Activated naive CD4-positive, alpha-beta T cell treated with anti-CD3 and anti-CD28 coated beads, Interleukin-2, amount 50 U/mL, for 16 hours (primary cell): Measurements from ENCODE around the gene HNRNPA1L2.
"Not testable (repeated sequence)": the region's sequence is repeated elsewhere in the genome, so short reads cannot be mapped to it uniquely, and the experiment has no call there.

Source experiments
- DNase-seq: peaks from one replicate; pipeline ENCODE4 v3.0.0-alpha.2; 2020

The HNRNPA1L2 gene

DNA sequence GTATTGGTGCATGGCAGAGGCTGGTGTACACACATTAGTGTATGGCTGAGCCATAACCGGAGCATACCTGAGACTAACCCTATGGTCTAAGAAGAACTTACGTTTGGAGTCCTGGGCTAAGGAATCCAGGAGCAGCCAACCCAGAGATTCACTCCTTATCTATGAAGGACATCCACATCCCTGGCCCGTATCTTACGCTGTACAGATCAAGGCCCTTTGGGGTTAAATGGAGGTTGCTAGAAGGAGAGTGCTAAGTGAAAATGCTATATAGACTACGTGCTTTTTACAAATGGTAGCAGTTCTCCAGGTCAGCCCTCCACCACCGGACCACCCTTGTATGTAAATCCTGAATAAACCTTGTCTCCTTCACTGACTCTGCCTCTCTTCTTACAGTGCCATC lies 8.5 kb downstream of the HNRNPA1L2 start:
- no peak for DNase-seq

DNA sequence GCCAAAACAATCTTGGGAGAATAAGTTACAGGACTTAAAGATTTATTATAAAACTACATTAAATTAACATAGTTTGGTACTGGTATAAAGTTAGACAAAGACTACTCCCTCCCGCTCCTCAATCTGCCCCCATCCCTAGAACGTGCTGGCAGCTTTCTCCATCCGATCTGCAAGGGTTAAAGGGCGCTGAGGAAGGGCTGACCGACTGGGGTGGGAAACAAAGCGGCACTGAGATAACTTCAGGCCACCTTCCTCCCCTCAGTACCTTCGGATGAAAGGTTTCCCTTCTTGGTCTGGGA lies 9.6 kb downstream of the HNRNPA1L2 start:
- DNase-seq: no peak

DNA sequence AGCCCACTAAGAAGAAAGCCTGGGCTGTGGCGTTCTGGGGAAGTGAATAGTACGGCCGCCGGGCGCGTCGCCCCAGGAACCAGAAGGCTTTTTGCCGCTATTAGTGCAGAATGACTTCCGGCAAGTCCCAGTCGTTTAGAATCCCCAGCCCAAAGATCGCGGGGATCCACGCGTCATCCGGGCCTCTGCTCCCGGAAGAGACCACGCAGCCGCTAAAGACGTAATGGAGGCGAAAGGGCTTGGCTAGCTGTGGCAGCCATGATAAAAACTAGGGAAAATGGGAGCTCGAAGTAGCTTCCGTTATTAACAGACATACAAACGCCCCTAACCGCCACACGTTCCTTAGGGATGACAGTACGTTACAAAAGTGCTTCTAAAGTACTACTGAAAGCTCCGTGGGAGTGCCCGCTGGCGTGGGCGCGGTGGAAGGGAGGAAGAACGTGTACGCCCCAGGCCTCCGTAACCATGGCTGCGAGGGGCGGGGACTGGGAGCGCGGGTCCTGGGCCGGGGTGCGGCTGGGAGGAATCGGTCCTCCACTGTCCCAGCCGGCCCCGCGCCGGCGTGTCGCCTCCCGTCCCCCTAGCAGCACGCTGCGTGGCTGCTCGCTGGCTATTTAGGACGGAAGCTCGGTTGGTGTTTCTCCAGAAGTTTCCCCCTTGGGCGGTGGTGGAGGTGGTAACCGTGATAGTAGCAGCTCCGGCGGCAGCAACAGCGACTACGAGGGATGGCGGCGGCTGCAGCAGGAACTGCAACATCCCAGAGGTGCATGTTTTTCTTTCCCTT lies 10.2 kb downstream of the HNRNPA1L2 start, which contains the start of gene SUGT1:
Gene SUGT1, plus strand, starts transcription at position 641 of the 784 bp plus-strand sequence. Its CDS starts 85 bp downstream, at position 726.
- peak; percentile 96 for DNase-seq

DNA sequence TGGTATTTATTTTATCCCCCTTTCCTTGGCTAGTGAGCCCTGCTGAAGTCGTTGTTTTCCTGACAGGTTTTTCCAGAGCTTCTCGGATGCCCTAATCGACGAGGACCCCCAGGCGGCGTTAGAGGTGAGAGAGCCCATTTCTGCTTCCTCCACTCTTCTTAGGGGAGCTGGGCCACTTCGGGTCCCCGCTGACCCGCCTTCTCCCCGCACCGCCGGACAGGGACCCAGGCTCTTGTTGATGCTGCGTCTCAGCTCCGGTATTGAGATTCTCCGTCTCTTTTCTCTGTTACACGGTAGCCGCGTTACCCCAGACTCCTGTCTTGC lies 10.7 kb downstream of the HNRNPA1L2 start:
- no peak for DNase-seq

DNA sequence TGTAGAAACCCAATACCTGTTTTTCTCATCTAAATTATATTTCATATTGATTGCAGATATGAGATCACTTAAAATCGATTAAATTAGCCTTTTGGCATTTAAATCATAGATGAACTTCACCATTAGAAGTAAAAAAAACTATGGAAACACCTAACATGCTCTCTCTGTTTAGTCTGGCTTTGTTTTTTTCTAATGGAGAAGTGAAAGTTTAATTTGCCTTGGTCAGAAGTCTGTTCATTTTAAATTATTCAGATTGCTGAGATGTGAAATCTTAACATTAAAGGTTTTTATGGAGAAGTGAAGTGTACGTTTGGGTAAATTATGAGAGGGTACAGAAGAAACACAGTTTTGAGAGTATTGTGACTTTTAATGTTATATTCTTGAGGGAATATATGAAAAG lies 17.1 kb downstream of the HNRNPA1L2 start:
- no peak for DNase-seq

DNA sequence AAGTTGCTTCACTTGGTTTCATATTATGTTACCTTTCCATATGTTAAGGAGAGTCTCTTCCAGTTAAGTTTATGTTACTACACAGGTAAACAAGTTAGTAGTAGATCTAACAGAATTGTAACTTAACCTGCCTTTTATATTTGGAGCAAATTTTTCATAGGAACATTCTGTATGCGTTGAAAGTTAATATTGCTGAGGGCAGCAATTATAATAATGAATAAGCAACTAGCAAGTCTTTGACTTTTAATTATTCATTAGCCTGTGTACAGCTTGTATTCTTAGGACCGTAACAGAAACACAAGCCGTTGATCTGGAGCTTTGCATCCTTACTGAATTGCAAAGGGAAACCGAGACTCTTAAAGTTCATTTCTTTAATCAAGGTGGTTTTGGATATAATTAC lies 22.0 kb downstream of the HNRNPA1L2 start:
- no peak for DNase-seq

DNA sequence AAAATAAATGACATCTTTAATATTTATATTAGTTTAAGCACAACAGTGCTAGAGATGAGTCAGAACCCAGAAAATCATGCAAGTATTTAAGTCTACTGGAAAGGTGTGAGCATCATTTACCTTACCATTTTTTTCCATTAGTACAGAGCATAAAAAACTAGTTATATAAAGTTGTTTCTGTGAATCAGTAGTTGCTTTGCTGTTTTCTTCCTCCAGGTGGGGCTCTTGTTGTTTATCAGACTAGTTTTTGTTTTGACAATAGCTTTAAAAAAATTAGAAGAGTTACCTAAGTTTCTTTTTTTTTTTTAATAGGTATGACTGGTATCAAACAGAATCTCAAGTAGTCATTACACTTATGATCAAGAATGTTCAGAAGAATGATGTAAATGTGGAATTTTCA lies 23.1 kb downstream of the HNRNPA1L2 start:
- no peak for DNase-seq

DNA sequence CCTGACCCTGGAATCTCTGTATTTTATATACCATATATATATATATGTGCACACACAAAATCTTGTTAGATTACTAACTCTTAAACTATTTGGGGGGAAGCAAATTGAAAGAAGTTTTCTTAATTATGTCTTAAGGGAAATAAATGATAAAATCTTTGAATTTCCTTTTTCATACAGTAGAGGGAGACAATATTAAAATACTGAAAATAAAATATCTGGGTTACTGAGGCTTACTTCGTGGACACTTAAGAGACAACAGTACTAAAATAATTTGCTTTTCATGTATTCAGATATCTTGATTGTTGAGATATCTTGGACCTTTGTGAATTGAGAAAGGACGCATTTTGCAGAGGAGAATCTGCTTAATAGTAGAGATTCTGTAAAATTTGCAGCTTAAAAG lies 27.4 kb downstream of the HNRNPA1L2 start:
- no peak for DNase-seq

DNA sequence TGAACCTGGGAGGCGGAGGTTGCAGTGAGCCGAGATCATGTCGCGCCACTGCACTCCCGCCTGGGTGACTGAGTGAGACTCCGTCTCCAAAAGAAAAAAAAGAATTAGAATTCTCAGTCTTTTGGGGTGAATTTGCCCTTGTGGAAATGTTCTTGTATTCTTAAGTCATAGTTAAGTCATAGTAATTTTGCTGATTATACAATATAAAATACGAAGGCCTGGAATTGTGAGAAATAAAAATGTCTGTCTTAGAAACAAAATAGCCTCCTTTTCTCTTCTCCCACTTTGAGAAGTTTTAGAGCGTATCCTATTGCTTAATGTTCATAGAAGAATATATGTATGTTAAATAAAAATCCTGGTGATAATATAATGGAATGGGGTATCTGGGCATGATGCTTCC lies 28.5 kb downstream of the HNRNPA1L2 start:
- DNase-seq: no peak

DNA sequence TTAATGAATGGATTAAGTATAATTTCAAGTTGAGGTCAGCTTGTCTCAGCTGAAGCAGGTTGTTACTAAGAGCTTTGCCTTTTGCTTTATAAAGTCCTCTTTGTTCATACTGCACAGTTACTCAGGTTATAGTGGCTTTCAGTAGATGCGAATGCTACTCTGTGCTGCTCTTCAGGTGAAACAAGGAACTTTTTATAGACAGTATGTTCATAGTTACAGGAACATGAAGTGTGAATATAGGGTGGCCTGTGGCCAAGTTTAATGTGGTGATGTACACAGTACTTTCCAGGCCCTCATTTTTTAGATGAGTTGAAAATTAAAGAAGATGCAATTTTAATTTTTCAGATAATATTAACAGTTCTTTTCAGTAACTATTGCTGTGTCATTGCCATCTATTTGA lies 31.2 kb downstream of the HNRNPA1L2 start:
- no peak for DNase-seq

DNA sequence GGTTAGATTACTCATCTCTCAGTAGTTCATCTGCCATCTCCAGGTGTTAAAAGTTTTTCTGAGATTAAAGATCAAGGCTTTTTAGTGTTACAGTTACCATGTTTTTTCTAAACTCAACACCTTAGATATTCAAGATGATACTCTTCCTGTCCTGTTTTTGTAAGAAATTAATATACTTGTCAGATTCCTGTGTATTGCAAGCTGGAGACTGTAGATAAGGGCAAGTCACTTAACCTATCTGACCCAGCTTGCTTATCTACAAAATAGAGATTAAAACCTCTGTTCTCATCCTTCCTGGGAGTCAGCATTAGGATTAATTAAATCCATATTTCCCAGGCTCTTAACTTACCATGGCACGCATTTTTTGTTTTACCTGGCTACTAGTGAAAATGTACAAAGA lies 35.6 kb downstream of the HNRNPA1L2 start:
- no peak for DNase-seq

DNA sequence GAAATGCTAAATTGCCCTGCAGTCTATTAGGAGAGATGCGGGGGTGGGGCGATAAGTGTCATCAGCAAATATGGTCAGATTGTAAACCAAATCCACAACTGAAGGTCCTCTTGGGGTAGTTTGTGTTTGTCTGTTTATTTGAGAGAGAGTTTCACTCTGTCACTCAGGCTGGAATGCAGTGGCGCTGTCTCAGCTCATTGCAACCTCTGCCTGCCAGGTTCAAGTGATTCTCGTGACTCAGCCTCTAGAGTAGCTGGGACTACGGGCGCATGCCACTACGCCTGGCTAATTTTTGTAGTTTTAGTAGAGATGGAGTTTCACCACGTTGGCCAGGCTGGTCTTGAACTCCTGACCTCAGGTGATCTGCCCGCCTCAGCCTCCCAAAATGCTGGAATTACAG lies 43.6 kb downstream of the HNRNPA1L2 start:
- DNase-seq: not testable (repeated sequence)

DNA sequence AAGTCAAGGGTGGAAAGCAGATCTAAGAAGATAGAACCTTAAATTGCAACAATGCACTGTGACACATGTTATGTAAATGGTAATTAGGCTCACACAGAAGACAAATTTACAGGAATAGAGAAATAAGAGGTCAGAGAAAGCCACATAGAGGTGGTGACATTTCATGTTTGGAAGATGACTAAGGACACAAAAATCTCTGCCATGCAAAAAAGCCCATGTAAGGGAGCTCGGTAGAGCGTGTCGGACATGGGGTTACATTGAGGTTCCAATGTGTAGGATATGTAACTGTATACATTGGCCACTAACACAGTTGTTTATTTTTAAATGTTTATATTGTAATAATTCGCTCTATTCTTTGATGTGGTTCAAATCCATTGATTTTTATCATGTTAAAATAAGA lies 44.1 kb downstream of the HNRNPA1L2 start:
- no peak for DNase-seq
